GM12878 (cell line): ENCODE results near the gene GDI2. TPM values are rescaled to one million over a fixed set of nuclear protein-coding genes. Genes with fewer than 3 reads are reported as not detected.

Experiments
- ATAC-seq: fragments of 200-7000 bp; cut with Tn5 transposase; 3 replicates; pipeline ENCODE4 v1.9.1; 2020; ENCODE audit warnings: mild to moderate bottlenecking, moderate library complexity
- BruUV-seq: library from RNA; stranded (reverse); fragments of 400-500 nt; replicated peaks from 2 replicates; lab custom pipeline; 2021; lab: Mats Ljungman, UMichigan
- CTCF ChIA-PET: fragments of 300-600 bp; sonication (Branson Sonifier 250); formaldehyde crosslinking; extraction: SDS; loops from one replicate; lab custom pipeline; 2021; ENCODE audit warnings: inconsistent platforms; lab: Yijun Ruan, JAX
- POLR2A ChIA-PET: fragments of 350-600 bp; formaldehyde crosslinking; extraction: SDS; loops from one replicate; lab custom pipeline; 2021; ENCODE audit warnings: inconsistent platforms; lab: Charles Lee
- RAD21 ChIA-PET: fragments of 300-600 bp; sonication (Branson Sonifier 250); formaldehyde crosslinking; loops from one replicate; lab custom pipeline; 2023; ENCODE audit warnings: antibody characterized with exemption; ENCODE audit not compliant: unreplicated experiment; lab: Charles Lee
- SMC1A ChIA-PET: fragments of 300-600 bp; sonication (Branson Sonifier 250); formaldehyde crosslinking; loops from one replicate; lab custom pipeline; 2023; ENCODE audit not compliant: unreplicated experiment, uncharacterized antibody; lab: Charles Lee
- DNase-seq: peaks from one replicate; pipeline ENCODE4 v3.0.0-alpha.2; 2011; ENCODE audit warnings: low read depth, low spot score
- FAIRE-seq: peaks from 3 replicates; lab custom pipeline; 2011; peaks lifted over from hg19 to GRCh38; lab: Jason Lieb, UNC
- H2AFZ ChIP-seq: 2 replicates; pipeline ENCODE4 v1.6.0; 2011; ENCODE audit warnings: low read depth, low read length, control low read depth; ENCODE audit not compliant: control insufficient read depth
- H3K27ac ChIP-seq: 2 replicates; pipeline ENCODE4 v1.5.1; 2011; ENCODE audit warnings: control low read depth; ENCODE audit not compliant: control insufficient read depth, insufficient read depth
- H3K27me3 ChIP-seq, 2 experiments: replicated peaks in 1 of 2; 2 replicates each; pipeline versions ENCODE4 v1.6.0 to v1.6.1; 2011; ENCODE audit warnings: low read length in 1 of 2; ENCODE audit not compliant: control insufficient read depth in 2 of 2, insufficient read depth in 2 of 2
- H3K36me3 ChIP-seq, 2 experiments: 2 replicates each; pipeline ENCODE4 v1.5.1; 2011; ENCODE audit warnings: low read length in 1 of 2; ENCODE audit not compliant: control insufficient read depth in 2 of 2, insufficient read depth in 2 of 2
- H3K4me1 ChIP-seq: 2 replicates; pipeline ENCODE4 v1.6.1; 2011; ENCODE audit warnings: mild to moderate bottlenecking, low read length, moderate library complexity, mixed read lengths; ENCODE audit not compliant: control insufficient read depth, insufficient read depth
- H3K4me2 ChIP-seq: 2 replicates; pipeline ENCODE4 v1.6.0; 2011; ENCODE audit warnings: control low read depth; ENCODE audit not compliant: control insufficient read depth, insufficient read depth
- H3K4me3 ChIP-seq: fragments of 200-600 bp; sonication (generic); 2 replicates; pipeline ENCODE4 v1.5.1; 2016
- H3K79me2 ChIP-seq: 2 replicates; pipeline ENCODE4 v1.6.0; 2011; ENCODE audit warnings: low read length; ENCODE audit not compliant: control insufficient read depth, insufficient read depth
- H3K9ac ChIP-seq: 2 replicates; pipeline ENCODE4 v1.8.0; 2011; ENCODE audit warnings: low read length, control low read depth, mixed read lengths; ENCODE audit not compliant: control insufficient read depth, insufficient read depth
- H3K9me3 ChIP-seq: replicated peaks from 3 replicates; pipeline ENCODE4 v1.5.1; 2011; ENCODE audit warnings: mild to moderate bottlenecking, low read length; ENCODE audit not compliant: control insufficient read depth, insufficient read depth
- H4K20me1 ChIP-seq: 2 replicates; pipeline ENCODE4 v1.6.0; 2011; ENCODE audit not compliant: control insufficient read depth, insufficient read depth
- BCL3 ChIP-seq: IDR thresholded peaks from 2 replicates; pipeline ENCODE4 v1.6.1; 2011; ENCODE audit warnings: borderline replicate concordance, low read depth, mild to moderate bottlenecking, moderate library complexity, low read length; ENCODE audit not compliant: insufficient read depth, poor library complexity, severe bottlenecking
- CBFB ChIP-seq: IDR thresholded peaks from 2 replicates; pipeline ENCODE4 v1.6.1; 2016; ENCODE audit warnings: antibody characterized with exemption, low read depth
- EP300 ChIP-seq, 2 experiments: fragments of 150-350 bp in 1 of 2; IDR thresholded peaks; 2 replicates each; pipeline ENCODE4 v1.6.1; 2011 to 2012; ENCODE audit warnings: low read depth in 2 of 2, low read length in 2 of 2, borderline replicate concordance in 1 of 2, improper control_type of control experiment in 1 of 2, inconsistent platforms in 1 of 2; ENCODE audit not compliant: control insufficient read depth in 1 of 2
- JUND ChIP-seq: IDR thresholded peaks from 2 replicates; pipeline ENCODE4 v1.6.1; 2012; ENCODE audit warnings: low read depth, mild to moderate bottlenecking, low read length, improper control_type of control experiment, moderate library complexity
- MTA3 ChIP-seq: IDR thresholded peaks from 2 replicates; pipeline ENCODE4 v1.6.1; 2012; ENCODE audit warnings: low read length, inconsistent platforms, borderline replicate concordance
- NFYB ChIP-seq: IDR thresholded peaks from 2 replicates; pipeline ENCODE4 v1.6.1; 2011; ENCODE audit warnings: low read depth, mild to moderate bottlenecking, low read length, improper control_type of control experiment, moderate library complexity; ENCODE audit not compliant: insufficient read depth
- PBX3 ChIP-seq: IDR thresholded peaks from 2 replicates; pipeline ENCODE4 v1.6.1; 2011; ENCODE audit warnings: mild to moderate bottlenecking, low read depth, low read length, moderate library complexity; ENCODE audit not compliant: insufficient replicate concordance
- POLR2AphosphoS2 ChIP-seq: IDR thresholded peaks from 2 replicates; pipeline ENCODE4 v1.6.1; 2011; ENCODE audit warnings: low read depth, mild to moderate bottlenecking, low read length, improper control_type of control experiment, moderate library complexity
- RFX5 ChIP-seq: IDR thresholded peaks from 2 replicates; pipeline ENCODE4 v1.6.1; 2011; ENCODE audit warnings: low read depth, low read length, improper control_type of control experiment
- SKIL ChIP-seq: fragments of 450-650 bp; IDR thresholded peaks from 2 replicates; pipeline ENCODE4 v1.6.1; 2017; ENCODE audit warnings: mild to moderate bottlenecking, low read depth, inconsistent platforms; ENCODE audit not compliant: poor library complexity, severe bottlenecking
- SMARCA5 ChIP-seq: fragments of 450-650 bp; IDR thresholded peaks from 2 replicates; pipeline ENCODE4 v1.6.1; 2017; ENCODE audit warnings: mild to moderate bottlenecking
- TAF1 ChIP-seq: IDR thresholded peaks from 2 replicates; pipeline ENCODE4 v1.6.1; 2011; ENCODE audit warnings: mild to moderate bottlenecking, low read depth, low read length, borderline replicate concordance
- TARDBP ChIP-seq: IDR thresholded peaks from 2 replicates; pipeline ENCODE4 v1.6.1; 2016; ENCODE audit warnings: borderline replicate concordance
- TCF3 ChIP-seq: IDR thresholded peaks from 2 replicates; pipeline ENCODE4 v1.6.1; 2012; ENCODE audit warnings: low read depth, mild to moderate bottlenecking, low read length, borderline replicate concordance; ENCODE audit not compliant: insufficient read depth
- ZBTB40 ChIP-seq: fragments of 450-650 bp; IDR thresholded peaks from 2 replicates; pipeline ENCODE4 v1.6.1; 2016; ENCODE audit warnings: mild to moderate bottlenecking, moderate library complexity, borderline replicate concordance
- WGBS: methylation state at CpG from one replicate; pipeline ENCODE4 v1.1.6; 2016; ENCODE audit warnings: low lambda C conversion rate; ENCODE audit not compliant: insufficient replicate concordance, insufficient coverage; ENCODE audit errors: missing lambda C conversion rate; 5-methylcytosine and 5-hydroxymethylcytosine counted together
- in situ Hi-C: fragments of 300-500 bp; cut with MboI; formaldehyde crosslinking; loops from 9 replicates; pipeline ENCODE4 v1.14.3; 2018; ENCODE audit warnings: mixed read lengths
- intact Hi-C: fragments of 100-400 bp; cut with micrococcal nuclease; formaldehyde crosslinking; loops from one replicate; pipeline ENCODE4 v1.14.2; 2022; ENCODE audit not compliant: unreplicated experiment
- polyA plus RNA-seq, 11 experiments: library from polyadenylated mRNA; depleted of rRNA in 4 of 11; unstranded in 6 of 11; stranded (reverse) in 5 of 11; fragments of >200 nt; fragmentation: Nextera tagmentation in 4 of 11; fragmentation: Illumina TruSeq in 1 of 11; extraction: Ambion mirVana in 4 of 11; extraction: Trizol in 1 of 11; gene quantifications; 1 replicate in 1 of 11; 2 replicates in 10 of 11; pipeline versions ENCODE4 v1.2.1 to v1.2.3, GENCODE V29; 2011 to 2016; ENCODE audit warnings: inconsistent platforms in 2 of 11, missing spikeins in 2 of 11, low read depth in 1 of 11
- total RNA-seq, 4 experiments: library from RNA; depleted of rRNA in 3 of 4; stranded (reverse); fragments of >200 nt in 3 of 4; fragmentation: Illumina TruSeq in 1 of 4; extraction: Trizol in 1 of 4; gene quantifications; 2 replicates each; pipeline versions ENCODE4 v1.2.1 to v1.2.3, GENCODE V29; 2013 to 2021

The GDI2 gene
- total and polyA plus RNA-seq, 10 of the 15 experiments (the other 5 are each of a cell fraction or from before 2014, with no cell fraction given): 261 to 395 (median 276) TPM

- Histone ChIP-seq H2AFZ (no peak overlapping the region), H3K9me3 (no peaks in the 10 kb centered on the region), H3K4me2 (no peak overlapping the region), H3K79me2 (no peaks in the 10 kb centered on the region), H3K9ac (no peak overlapping the region), H3K4me1 (no peaks in the 10 kb centered on the region), H3K27ac (no peak overlapping the region), H3K27me3 (no peaks in the 10 kb centered on the region), H4K20me1 (no peaks in the 10 kb centered on the region), H3K4me3 (no peak overlapping the region), H3K36me3 (peaks cover 10 to 17% of the 10 kb centered on the region in 2 experiments)
- RAD21 ChIA-PET: no interaction called here
- in situ Hi-C loops (no loop called here), intact Hi-C loops (no loop called here)
- no peak for ATAC-seq
- CTCF ChIA-PET: no interaction called here
- POLR2A ChIA-PET: interaction anchor here (0.7 kb wide), 1 partner anchor 159 kb away, joined by 3 read pairs; the partner anchor contains the start of genes ANKRD16 and FBH1
- DNase-seq: no peak
- 88% methylated on average over 4 of the region's 4 CpGs for WGBS
- SMC1A ChIA-PET: interaction anchor here (1.0 to 1.1 kb wide), 2 partner anchors 13 to 79 kb away, joined by 3 to 4 read pairs; no protein-coding TSS in a partner anchor
- no TSS peak for BruUV-seq
- FAIRE-seq: no peak
- TF ChIP-seq TARDBP (no peak), TCF3 (no peak), CBFB (no peak), PBX3 (no peak), EP300 (IDR thresholded peaks at IDR 0.05; ENCODE audit: borderline replicate concordance in 1 of 2, control insufficient read depth in 1 of 2, low read depth in 2 of 2, low read length in 2 of 2) (no peak), ZBTB40 (no peak), BCL3 (no peak), POLR2AphosphoS2 (no peak), MTA3 (no peak), NFYB (no peak), RFX5 (no peak), JUND (no peak), TAF1 (no peak), SKIL (no peak), SMARCA5 (no peak)
These were observed 82.5 kb downstream of the GDI2 start for GRCh38 chr10:5730766-5731165.
